B cell (primary cell): ENCODE results near the gene TMF1. TPM values are rescaled to one million over a fixed set of nuclear protein-coding genes. Genes with fewer than 3 reads are reported as not detected.

Experiments used
- ATAC-seq: fragments of 200-7000 bp; cut with Tn5 transposase; one replicate; pipeline ENCODE4 v1.10.0; 2021; ENCODE audit warnings: low read depth, mild to moderate bottlenecking, moderate number of reproducible peaks, moderate library complexity
- CTCF ChIA-PET: fragments of 350-600 bp; sonication (Branson Sonifier 250); formaldehyde crosslinking; loops from one replicate; lab custom pipeline; 2021; ENCODE audit warnings: antibody characterized with exemption, inconsistent platforms; lab: Charles Lee
- POLR2A ChIA-PET: fragments of 350-600 bp; sonication (Branson Sonifier 250); formaldehyde crosslinking; loops from one replicate; lab custom pipeline; 2021; ENCODE audit warnings: antibody characterized with exemption; lab: Charles Lee
- DNase-seq: peaks from one replicate; pipeline ENCODE4 v3.0.0; 2013
- H2AFZ ChIP-seq: 2 replicates; pipeline ENCODE4 v1.6.1; 2012; ENCODE audit warnings: mild to moderate bottlenecking, low read depth, low read length; ENCODE audit not compliant: insufficient read depth, poor library complexity, severe bottlenecking
- H3K27ac ChIP-seq, 2 donors: 1 replicate in 1 of 2; 2 replicates in 1 of 2; pipeline ENCODE4 v1.5.1; 2012 to 2013; ENCODE audit warnings: low read length in 2 of 2, mild to moderate bottlenecking in 2 of 2, moderate library complexity in 1 of 2
- H3K27me3 ChIP-seq, 4 experiments: fragments of 200-600 bp in 1 of 4; sonication (generic) in 1 of 4; replicated peaks in 1 of 4; 1 replicate in 2 of 4; 2 replicates in 2 of 4; pipeline versions ENCODE4 v1.6.1 to v1.7.0; 2013 to 2016; ENCODE audit warnings: low read length in 3 of 4, mild to moderate bottlenecking in 2 of 4, mixed read lengths in 1 of 4, moderate library complexity in 1 of 4; ENCODE audit not compliant: insufficient read depth in 4 of 4, control insufficient read depth in 3 of 4; ENCODE audit errors: control extremely low read depth in 1 of 4
- H3K36me3 ChIP-seq, 2 experiments: replicated peaks in 1 of 2; 1 replicate in 1 of 2; 2 replicates in 1 of 2; pipeline versions ENCODE4 v1.6.1 to v1.7.1; 2013; ENCODE audit warnings: low read length in 1 of 2; ENCODE audit not compliant: insufficient read depth in 2 of 2, control insufficient read depth in 1 of 2; ENCODE audit errors: control extremely low read depth in 1 of 2, extremely low read depth in 1 of 2
- H3K4me1 ChIP-seq, 2 donors: fragments of 200-600 bp in 1 of 2; sonication (generic) in 1 of 2; 1 replicate in 1 of 2; 2 replicates in 1 of 2; pipeline versions ENCODE4 v1.5.1 to v1.6.1; 2013 to 2017; ENCODE audit warnings: low read length in 2 of 2; ENCODE audit not compliant: control insufficient read depth in 2 of 2, insufficient read depth in 2 of 2
- H3K4me2 ChIP-seq: replicated peaks from 2 replicates; pipeline ENCODE3; 2012; ENCODE audit warnings: mild to moderate bottlenecking, low read depth, low read length; ENCODE audit not compliant: poor library complexity, severe bottlenecking
- H3K4me3 ChIP-seq, 5 experiments: fragments of 200-600 bp in 1 of 5; sonication (generic) in 1 of 5; 1 replicate in 3 of 5; 2 replicates in 2 of 5; pipeline versions ENCODE4 v1.5.1 to v1.7.0; 2011 to 2016; ENCODE audit warnings: low read length in 4 of 5, mild to moderate bottlenecking in 4 of 5, low read depth in 2 of 5, control low read depth in 1 of 5, moderate library complexity in 1 of 5; ENCODE audit not compliant: insufficient read depth in 1 of 5; ENCODE audit errors: control extremely low read depth in 1 of 5, extremely low read depth in 1 of 5
- H3K79me2 ChIP-seq: fragments of 200-600 bp; sonication (generic); one replicate; pipeline ENCODE4 v1.6.0; 2016; ENCODE audit warnings: low read length; ENCODE audit not compliant: control insufficient read depth, insufficient read depth
- H3K9ac ChIP-seq: fragments of 200-600 bp; sonication (generic); 2 replicates; pipeline ENCODE4 v1.6.1; 2017; ENCODE audit warnings: mild to moderate bottlenecking, low read length, moderate library complexity
- H3K9me3 ChIP-seq, 3 donors: one replicate each; pipeline versions ENCODE4 v1.6.1 to v1.7.1; 2013; ENCODE audit warnings: low read length in 2 of 3; ENCODE audit not compliant: control insufficient read depth in 2 of 3, insufficient read depth in 1 of 3; ENCODE audit errors: control extremely low read depth in 1 of 3
- H4K20me1 ChIP-seq: 2 replicates; pipeline ENCODE4 v1.6.0; 2012; ENCODE audit warnings: mild to moderate bottlenecking, low read length; ENCODE audit not compliant: insufficient read depth, control insufficient read depth, poor library complexity, severe bottlenecking
- H3K27ac Mint-ChIP-seq: one replicate; pipeline ENCODE4 v1.8.0; 2021; ENCODE audit warnings: mixed read lengths
- H3K27me3 Mint-ChIP-seq: one replicate; pipeline ENCODE4 v1.8.0; 2021; ENCODE audit warnings: mixed read lengths
- H3K4me1 Mint-ChIP-seq: one replicate; pipeline ENCODE4 v1.8.0; 2021; ENCODE audit warnings: mixed read lengths
- H3K4me3 Mint-ChIP-seq: one replicate; pipeline ENCODE4 v1.8.0; 2021; ENCODE audit warnings: mixed read lengths
- H3K9me3 Mint-ChIP-seq: one replicate; pipeline ENCODE4 v1.8.0; 2022; ENCODE audit warnings: mixed read lengths; ENCODE audit not compliant: insufficient read depth
- EZH2 ChIP-seq: IDR thresholded peaks from 2 replicates; pipeline ENCODE4 v1.6.1; 2012; ENCODE audit warnings: borderline replicate concordance, low read depth, mild to moderate bottlenecking, moderate library complexity, low read length; ENCODE audit not compliant: insufficient read depth, poor library complexity, severe bottlenecking
- WGBS: methylation state at CpG from one replicate; pipeline ENCODE4 v1.1.5; 2013; ENCODE audit warnings: missing lambda C conversion rate; ENCODE audit not compliant: insufficient coverage; 5-methylcytosine and 5-hydroxymethylcytosine counted together
- intact Hi-C: fragments of 100-400 bp; cut with micrococcal nuclease; formaldehyde crosslinking; loops from one replicate; pipeline ENCODE4 v1.10.0; 2022
- polyA plus RNA-seq: library from polyadenylated mRNA; depleted of rRNA; stranded (reverse); fragments of >200 nt; gene quantifications from 2 replicates; pipeline ENCODE4 v1.2.3, GENCODE V29; 2012
- total RNA-seq, 2 donors: library from RNA; stranded (reverse); fragments of 120-200 nt in 1 of 2; gene quantifications; 1 replicate in 1 of 2; 2 replicates in 1 of 2; pipeline versions ENCODE4 v1.2.3 to v1.2.4, GENCODE V29; 2013 to 2022
- TF ChIP-seq, protein P1 (sequence below): fragments of 200-600 bp; IDR thresholded peaks from one replicate; pipeline ENCODE4 v1.8.0; 2022; ENCODE audit warnings: antibody characterized with exemption, mild to moderate bottlenecking

Gene TMF1
- total and polyA plus RNA-seq, 2 donors (not counting 1 experiment from before 2014, with no cell fraction given), result 6.8 to 65.1 TPM

- H3K4me2 ChIP-seq, result peak overlapping the region; percentile 87
- DNase-seq, result peak; percentile 31
- peak overlapping the region; percentile 80 for H2AFZ ChIP-seq
- no peaks in the 10 kb centered on the region for H3K27me3 ChIP-seq
- H3K9me3 ChIP-seq, result no peaks in the 10 kb centered on the region
- no peak for ATAC-seq
- peak overlapping the region; percentile 87 to 95 for H3K27ac ChIP-seq
- no peaks in the 10 kb centered on the region for H3K9me3 Mint-ChIP-seq
- intact Hi-C loops, result loop anchor here (2.0 kb wide), 1 partner anchor 72 kb away; the partner anchor contains the start of gene EOGT
- H3K4me3 Mint-ChIP-seq, result peak overlapping the region; percentile 95
- peak overlapping the region; percentile 97 for H3K27ac Mint-ChIP-seq
- peaks cover 73 to 78% of the 10 kb centered on the region in 2 donors for H3K4me1 ChIP-seq
- CTCF ChIA-PET, result interaction anchor here (0.6 to 2.1 kb wide), 5 partner anchors 8 to 32 kb away, joined by 3 to 15 read pairs (median 5); partner anchors contain the start of gene TMF1
- H3K4me1 Mint-ChIP-seq, result peaks cover 77% of the 10 kb centered on the region
- peaks cover 0 to 14% of the 10 kb centered on the region in 2 experiments for H3K36me3 ChIP-seq
- 0% methylated on average over 20 of the region's 26 CpGs for WGBS
- peaks cover 67% of the 10 kb centered on the region for H3K79me2 ChIP-seq
- H4K20me1 ChIP-seq, result peaks cover 6% of the 10 kb centered on the region
- TF ChIP-seq, protein P1, sequence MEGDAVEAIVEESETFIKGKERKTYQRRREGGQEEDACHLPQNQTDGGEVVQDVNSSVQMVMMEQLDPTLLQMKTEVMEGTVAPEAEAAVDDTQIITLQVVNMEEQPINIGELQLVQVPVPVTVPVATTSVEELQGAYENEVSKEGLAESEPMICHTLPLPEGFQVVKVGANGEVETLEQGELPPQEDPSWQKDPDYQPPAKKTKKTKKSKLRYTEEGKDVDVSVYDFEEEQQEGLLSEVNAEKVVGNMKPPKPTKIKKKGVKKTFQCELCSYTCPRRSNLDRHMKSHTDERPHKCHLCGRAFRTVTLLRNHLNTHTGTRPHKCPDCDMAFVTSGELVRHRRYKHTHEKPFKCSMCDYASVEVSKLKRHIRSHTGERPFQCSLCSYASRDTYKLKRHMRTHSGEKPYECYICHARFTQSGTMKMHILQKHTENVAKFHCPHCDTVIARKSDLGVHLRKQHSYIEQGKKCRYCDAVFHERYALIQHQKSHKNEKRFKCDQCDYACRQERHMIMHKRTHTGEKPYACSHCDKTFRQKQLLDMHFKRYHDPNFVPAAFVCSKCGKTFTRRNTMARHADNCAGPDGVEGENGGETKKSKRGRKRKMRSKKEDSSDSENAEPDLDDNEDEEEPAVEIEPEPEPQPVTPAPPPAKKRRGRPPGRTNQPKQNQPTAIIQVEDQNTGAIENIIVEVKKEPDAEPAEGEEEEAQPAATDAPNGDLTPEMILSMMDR, result no peak
- TF ChIP-seq EZH2, result no peak
- H3K27me3 Mint-ChIP-seq, result no peaks in the 10 kb centered on the region
- POLR2A ChIA-PET, result interaction anchor here (0.7 to 1.7 kb wide), 5 partner anchors 8 to 59 kb away, joined by 3 to 7 read pairs (median 4); partner anchors contain the start of gene TMF1
- peak overlapping the region; percentile 82 to 96 (median 92) for H3K4me3 ChIP-seq
- peak overlapping the region; percentile 83 for H3K9ac ChIP-seq
These were observed 33.2 kb upstream of the TMF1 start for GRCh38 chr3:69085168-69085832.
